ENCODE measurements around the gene NMD3. TPM values are rescaled to one million over a fixed set of nuclear protein-coding genes. Genes with fewer than 3 reads are reported as not detected.
A peak's percentile ranks its signal among the peaks of the same experiment; 100 is the strongest.

Gene NMD3
- total RNA-seq, 3 donors from 2014 or later, result 31.3 to 47.9 (median 36.5) TPM

- no peaks in the 10 kb centered on the region for H3K9me3 ChIP-seq
- DNase-seq (no peak), ATAC-seq (no peak)
- no peak for TF ChIP-seq CTCF (IDR thresholded peaks at IDR 0.05)
- intact Hi-C loops (cut with DNase I, micrococcal nuclease), result loop anchor here (5.0 to 10.0 kb wide), 2 partner anchors 151 to 154 kb away; no protein-coding TSS in a partner anchor
- no peak overlapping the region for H3K4me3 ChIP-seq
- H3K36me3 ChIP-seq (ENCODE audit: low read depth), result no peaks in the 10 kb centered on the region
- no peaks in the 10 kb centered on the region for H3K4me1 ChIP-seq (ENCODE audit: low read depth)
Measured at GRCh38 chr3:161270991-161271390, 49.9 kb downstream of the NMD3 start.

GRCh38 chr3:161271646-161272045 is 50.5 kb downstream of the NMD3 start:
- no peaks in the 10 kb centered on the region for H3K9me3 ChIP-seq
- TF ChIP-seq CTCF (IDR thresholded peaks at IDR 0.05), result no peak
- intact Hi-C loops (cut with DNase I, micrococcal nuclease), result loop anchor here (5.0 to 10.0 kb wide), 2 partner anchors 151 to 153 kb away; no protein-coding TSS in a partner anchor
- no peak for ATAC-seq
- H3K36me3 ChIP-seq (ENCODE audit: low read depth), result no peaks in the 10 kb centered on the region
- DNase-seq, result no peak
- H3K4me3 ChIP-seq, result no peak overlapping the region
- H3K4me1 ChIP-seq (ENCODE audit: low read depth), result no peaks in the 10 kb centered on the region

- no peak overlapping the region for H3K4me3 ChIP-seq
- ATAC-seq (no peak), DNase-seq (no peak)
- H3K36me3 ChIP-seq (ENCODE audit: low read depth), result no peaks in the 10 kb centered on the region
- H3K4me1 ChIP-seq (ENCODE audit: low read depth), result no peaks in the 10 kb centered on the region
- no peak for TF ChIP-seq CTCF (IDR thresholded peaks at IDR 0.05)
- intact Hi-C loops (cut with DNase I, micrococcal nuclease), result loop anchor here (5.0 to 10.0 kb wide), 2 partner anchors 150 to 152 kb away; no protein-coding TSS in a partner anchor
- H3K9me3 ChIP-seq, result peaks cover 6% of the 10 kb centered on the region
Measured at GRCh38 chr3:161272524-161272923, 51.4 kb downstream of the NMD3 start.

GRCh38 chr3:161273589-161274218 is 52.6 kb downstream of the NMD3 start:
- Histone ChIP-seq H3K9me3 (peaks cover 11% of the 10 kb centered on the region), H3K36me3 (ENCODE audit: low read depth) (no peaks in the 10 kb centered on the region), H3K4me1 (ENCODE audit: low read depth) (no peaks in the 10 kb centered on the region), H3K4me3 (no peak overlapping the region)
- no peak for ATAC-seq
- intact Hi-C loops (cut with DNase I, micrococcal nuclease), result loop anchor here (5.0 to 10.0 kb wide), 2 partner anchors 149 to 151 kb away; no protein-coding TSS in a partner anchor
- no peak for TF ChIP-seq CTCF (IDR thresholded peaks at IDR 0.05)
- peak in 1 of 3 donors; percentile 69 for DNase-seq

- intact Hi-C loops (cut with DNase I, micrococcal nuclease), result loop anchor here (5.0 to 10.0 kb wide), 2 partner anchors 148 to 150 kb away; no protein-coding TSS in a partner anchor
- Histone ChIP-seq H3K9me3 (peaks cover 12% of the 10 kb centered on the region), H3K4me3 (no peak overlapping the region), H3K36me3 (ENCODE audit: low read depth) (no peaks in the 10 kb centered on the region), H3K4me1 (ENCODE audit: low read depth) (no peaks in the 10 kb centered on the region)
- no peak for TF ChIP-seq CTCF (IDR thresholded peaks at IDR 0.05)
- peak; percentile 65 for ATAC-seq
- DNase-seq, result peak in 1 of 3 donors; percentile 30
Measured at GRCh38 chr3:161274691-161275298, 53.7 kb downstream of the NMD3 start.
